GM12891 (cell line): Measurements from ENCODE around the gene SPAG9.

Source experiments
- PAX5 ChIP-seq: IDR thresholded peaks from 2 replicates; pipeline ENCODE4 v1.6.1; 2011; ENCODE audit warnings: low read length, moderate library complexity, mild to moderate bottlenecking; ENCODE audit not compliant: insufficient read depth, severe bottlenecking
- POLR2A ChIP-seq: IDR thresholded peaks from 2 replicates; pipeline ENCODE4 v1.6.1; 2011; ENCODE audit warnings: low read depth, low read length, control low read depth
- POLR2AphosphoS5 ChIP-seq: IDR thresholded peaks from 2 replicates; pipeline ENCODE4 v1.6.1; 2011; ENCODE audit warnings: low read depth, low read length, control low read depth
- POU2F2 ChIP-seq: IDR thresholded peaks from 2 replicates; pipeline ENCODE4 v1.6.1; 2011; ENCODE audit warnings: low read depth, mild to moderate bottlenecking, control low read depth, low read length, moderate library complexity
- SPI1 ChIP-seq: IDR thresholded peaks from 2 replicates; pipeline ENCODE4 v1.6.1; 2011; ENCODE audit warnings: low read depth, low read length, control low read depth

- no peak for TF ChIP-seq POLR2A
- TF ChIP-seq POLR2AphosphoS5 = no peak
- no peak for TF ChIP-seq SPI1
- no peak for TF ChIP-seq PAX5
- no peak for TF ChIP-seq POU2F2
Observed at GRCh38 chr17:50954641-50955121, 166.0 kb downstream of the SPAG9 start.
